ENCODE data around the gene TPH2.
A peak's percentile ranks its signal among the peaks of the same experiment; 100 is the strongest.

The TPH2 gene

DNA sequence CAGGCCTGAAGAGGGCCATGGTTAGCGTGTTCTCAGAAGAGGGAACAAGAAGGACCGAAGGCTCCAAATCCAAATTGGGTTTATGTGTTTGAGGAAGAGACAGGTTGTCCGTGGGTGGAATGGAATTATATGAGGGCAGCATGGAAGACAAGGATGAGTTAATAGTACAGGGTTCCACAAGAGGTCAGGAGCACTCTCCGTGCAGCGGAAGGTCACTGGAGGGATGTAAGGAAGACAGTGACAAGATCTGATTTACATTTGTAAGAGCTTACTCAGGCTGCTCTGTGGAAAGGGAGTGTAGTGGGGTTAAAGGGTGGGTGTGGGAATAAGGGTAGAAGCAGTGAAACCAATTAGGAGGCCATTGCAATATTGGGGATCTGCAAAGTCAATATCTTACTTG is 97.0 kb downstream of the TPH2 start:
- TF ChIP-seq CTCF (IDR thresholded peaks at IDR 0.05; ENCODE audit: low read depth, low read length), result no peak
- H3K27ac ChIP-seq, result no peak overlapping the region

GRCh38 chr12:72036393-72036792 is 97.7 kb downstream of the TPH2 start:
- no peaks in the 10 kb centered on the region for H3K9me3 ChIP-seq (ENCODE audit: severe bottlenecking)
- no peak overlapping the region for H3K27ac ChIP-seq
- no peak for DNase-seq
- H3K27me3 ChIP-seq (ENCODE audit: insufficient read depth, low read depth, severe bottlenecking), result no peaks in the 10 kb centered on the region
- no peaks in the 10 kb centered on the region for H3K36me3 ChIP-seq
- H3K4me3 ChIP-seq (ENCODE audit: low read depth, low read length), result no peak overlapping the region
- no peak for TF ChIP-seq CTCF (IDR thresholded peaks at IDR 0.05; ENCODE audit: low read depth, low read length)

More for the DNA sequence above, 97.0 kb downstream of the TPH2 start:
- Histone ChIP-seq H3K9me3 (ENCODE audit: severe bottlenecking) (no peaks in the 10 kb centered on the region), H3K36me3 (no peaks in the 10 kb centered on the region), H3K4me3 (ENCODE audit: low read depth, low read length) (no peak overlapping the region), H3K27me3 (ENCODE audit: insufficient read depth, low read depth, severe bottlenecking) (no peaks in the 10 kb centered on the region)
- peak; percentile 16 for DNase-seq

DNA sequence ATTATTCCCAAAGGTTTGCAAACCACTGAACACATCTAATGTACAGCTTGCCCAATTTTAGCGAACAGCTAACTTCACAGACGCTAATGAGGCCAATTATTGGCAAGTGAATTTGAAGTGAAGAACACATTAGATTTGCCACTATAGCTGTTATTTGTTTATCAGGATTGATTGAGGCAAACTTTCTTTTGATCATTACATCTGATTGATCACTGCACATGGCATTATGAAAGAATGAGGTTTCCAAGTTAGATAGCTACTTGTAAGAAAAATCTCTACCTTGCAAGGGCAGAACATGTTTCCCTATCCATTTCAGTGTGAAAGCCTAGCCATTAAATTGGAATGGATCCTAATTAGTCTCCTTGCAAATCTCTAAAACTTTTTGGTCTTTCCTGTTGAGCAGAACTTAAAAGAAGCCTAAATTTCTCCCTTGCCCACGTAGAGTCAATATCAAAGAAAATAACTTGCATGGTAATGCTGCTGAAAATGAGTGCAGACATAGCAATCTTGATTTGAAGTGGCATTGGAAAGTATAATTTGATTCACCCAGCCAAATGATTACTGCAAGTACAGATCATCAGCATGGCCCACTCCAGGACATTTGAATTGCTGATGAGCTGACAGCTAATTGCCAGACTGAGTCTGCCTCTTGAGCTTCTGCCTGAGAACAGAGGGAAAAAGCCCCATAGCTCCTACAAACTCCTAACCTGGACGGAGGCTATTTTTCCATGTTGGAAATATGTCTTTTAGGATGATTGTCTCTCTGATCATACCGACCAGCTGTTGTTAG is 98.6 kb downstream of the TPH2 start:
- no peak for TF ChIP-seq CTCF (IDR thresholded peaks at IDR 0.05; ENCODE audit: low read depth, low read length)
- DNase-seq, result no peak
- no peaks in the 10 kb centered on the region for H3K27me3 ChIP-seq (ENCODE audit: insufficient read depth, low read depth, severe bottlenecking)
- H3K4me3 ChIP-seq (ENCODE audit: low read depth, low read length), result no peak overlapping the region
- no peaks in the 10 kb centered on the region for H3K36me3 ChIP-seq
- no peak overlapping the region for H3K27ac ChIP-seq
- H3K9me3 ChIP-seq (ENCODE audit: severe bottlenecking), result no peaks in the 10 kb centered on the region

DNA sequence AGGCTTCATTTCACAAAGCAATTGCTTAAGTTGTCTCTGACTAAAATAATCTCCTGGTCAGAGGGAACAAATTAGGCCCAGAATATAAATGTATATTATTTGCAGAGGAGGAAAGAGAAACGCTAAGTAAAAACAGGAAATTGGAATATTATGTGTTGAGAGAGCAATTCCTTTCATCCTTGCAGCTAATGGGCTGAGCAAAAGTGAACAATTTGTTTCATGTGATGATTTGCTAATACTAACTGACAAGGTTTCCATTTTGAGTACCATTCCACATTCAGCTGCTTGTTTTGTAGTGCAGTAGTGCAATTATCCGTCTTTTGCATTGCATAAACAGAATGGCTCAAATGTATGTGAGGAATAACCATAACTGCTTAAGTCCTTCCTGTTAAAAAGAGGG is 103.2 kb downstream of the TPH2 start:
- no peaks in the 10 kb centered on the region for H3K36me3 ChIP-seq
- H3K27ac ChIP-seq, result no peak overlapping the region
- DNase-seq, result no peak
- TF ChIP-seq CTCF (IDR thresholded peaks at IDR 0.05; ENCODE audit: low read depth, low read length), result no peak
- H3K27me3 ChIP-seq (ENCODE audit: insufficient read depth, low read depth, severe bottlenecking), result no peaks in the 10 kb centered on the region
- H3K4me3 ChIP-seq (ENCODE audit: low read depth, low read length), result no peak overlapping the region
- no peaks in the 10 kb centered on the region for H3K9me3 ChIP-seq (ENCODE audit: severe bottlenecking)

GRCh38 chr12:72053604-72054003 is 115.0 kb downstream of the TPH2 start:
- DNase-seq, result no peak

More at GRCh38 chr12:72053604-72054003, 115.0 kb downstream of the TPH2 start:
- TF ChIP-seq CTCF (IDR thresholded peaks at IDR 0.05; ENCODE audit: low read depth, low read length), result no peak
- Histone ChIP-seq H3K4me3 (ENCODE audit: low read depth, low read length) (no peak overlapping the region), H3K27me3 (ENCODE audit: insufficient read depth, low read depth, severe bottlenecking) (no peaks in the 10 kb centered on the region), H3K27ac (no peak overlapping the region), H3K36me3 (no peaks in the 10 kb centered on the region), H3K9me3 (ENCODE audit: severe bottlenecking) (no peaks in the 10 kb centered on the region)

Measured in WERI-Rb-1 (cell line).